ENCODE data around the gene MIER2. TPM values are rescaled to one million over a fixed set of nuclear protein-coding genes. Genes with fewer than 3 reads are reported as not detected.

MIER2 gene
- total and polyA plus RNA-seq, 2 donors (not counting 1 experiment from before 2014, with no cell fraction given) = 10.5 to 19.7 TPM

DNA sequence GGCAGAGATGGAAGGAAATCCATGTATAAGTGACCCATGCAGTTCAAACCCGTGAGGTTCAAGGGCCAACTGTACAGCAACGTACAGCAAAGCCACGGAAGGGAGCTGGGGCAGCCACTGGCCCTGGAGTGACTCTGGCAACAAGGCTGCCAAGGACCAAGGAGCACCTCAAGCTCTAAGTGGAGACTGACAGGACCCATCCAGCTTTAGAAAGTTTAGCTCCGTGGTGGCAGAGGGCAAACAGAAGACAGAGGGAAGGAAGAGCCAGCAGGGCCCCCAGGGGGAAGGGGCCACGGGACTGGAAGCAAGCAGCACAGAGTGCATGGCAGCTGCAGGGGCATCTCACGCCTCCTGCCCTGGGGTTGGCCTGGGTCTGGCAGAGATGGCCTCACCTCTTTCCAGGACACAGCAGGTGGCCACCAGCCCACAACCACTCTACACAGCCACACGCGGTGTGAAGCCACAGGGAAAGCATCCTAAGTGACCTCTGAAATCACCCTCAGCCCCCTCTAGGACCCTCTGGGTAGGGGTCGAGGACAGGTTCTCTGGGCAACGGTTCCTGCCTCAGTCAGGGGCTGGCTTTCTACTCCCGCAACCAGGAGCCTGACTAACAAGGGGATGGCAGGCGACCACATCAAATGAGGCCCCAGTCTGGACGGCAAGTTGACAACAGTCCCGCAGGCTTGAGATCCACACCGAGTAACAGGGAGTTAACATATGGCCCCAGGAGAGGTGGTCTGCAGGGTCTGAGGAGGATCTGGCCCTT, 3.8 kb downstream of the MIER2 start:
- peaks cover 20 to 24% of the 10 kb centered on the region in 2 donors for H3K4me1 ChIP-seq (ENCODE audit: control insufficient read depth in 2 of 2, insufficient read depth in 2 of 2, low read length in 2 of 2)
- H3K9ac ChIP-seq (ENCODE audit: low read length) = no peak overlapping the region
- H2AFZ ChIP-seq (ENCODE audit: insufficient read depth, low read depth, low read length, poor library complexity, severe bottlenecking) = no peak overlapping the region
- ChIA-PET POLR2A (no interaction called here), CTCF (no interaction called here)
- no peak overlapping the region for H3K4me3 ChIP-seq (ENCODE audit: control extremely low read depth in 1 of 5, extremely low read depth in 1 of 5, insufficient read depth in 1 of 5, low read depth in 2 of 5, low read length in 4 of 5)
- peaks cover 46% of the 10 kb centered on the region for H3K79me2 ChIP-seq (ENCODE audit: control insufficient read depth, insufficient read depth, low read length)
- no peak overlapping the region for H3K27ac ChIP-seq (ENCODE audit: low read length in 2 of 2)
- no peak for TF ChIP-seq EZH2 (IDR thresholded peaks at IDR 0.05; ENCODE audit: borderline replicate concordance, insufficient read depth, low read depth, low read length, poor library complexity, severe bottlenecking)
- no peak for TF ChIP-seq CTCF (IDR thresholded peaks at IDR 0.05)
- H3K27me3 ChIP-seq (replicated peaks in 1 of 4; ENCODE audit: control extremely low read depth in 1 of 4, control insufficient read depth in 3 of 4, insufficient read depth in 4 of 4, low read length in 3 of 4) = no peaks in the 10 kb centered on the region
- DNase-seq = no peak
- peaks cover 0 to 1% of the 10 kb centered on the region in 2 experiments for H3K36me3 ChIP-seq (replicated peaks in 1 of 2; ENCODE audit: control extremely low read depth in 1 of 2, control insufficient read depth in 1 of 2, extremely low read depth in 1 of 2, insufficient read depth in 2 of 2, low read length in 1 of 2)
- H4K20me1 ChIP-seq (ENCODE audit: control insufficient read depth, insufficient read depth, low read length, poor library complexity, severe bottlenecking) = peaks cover 26% of the 10 kb centered on the region
- H3K4me3 Mint-ChIP-seq = no peak overlapping the region
- H3K27ac Mint-ChIP-seq = no peak overlapping the region
- WGBS (ENCODE audit: insufficient coverage) = 87% methylated on average over 15 of the region's 15 CpGs
- peaks cover 0 to 9% (median 0%) of the 10 kb centered on the region in 3 donors for H3K9me3 ChIP-seq (ENCODE audit: control extremely low read depth in 1 of 3, control insufficient read depth in 2 of 3, insufficient read depth in 1 of 3, low read length in 2 of 3)
- H3K4me2 ChIP-seq (replicated peaks; ENCODE audit: low read depth, low read length, poor library complexity, severe bottlenecking) = no peak overlapping the region
- H3K4me1 Mint-ChIP-seq = peaks cover 54% of the 10 kb centered on the region
- ATAC-seq (ENCODE audit: low read depth) = no peak
- H3K9me3 Mint-ChIP-seq (ENCODE audit: insufficient read depth) = peaks cover 3% of the 10 kb centered on the region
- no peaks in the 10 kb centered on the region for H3K27me3 Mint-ChIP-seq
- intact Hi-C loops (cut with micrococcal nuclease) = loop anchor here (10.0 kb wide), 1 partner anchor 164 kb away; the partner anchor contains the start of gene TPGS1

DNA sequence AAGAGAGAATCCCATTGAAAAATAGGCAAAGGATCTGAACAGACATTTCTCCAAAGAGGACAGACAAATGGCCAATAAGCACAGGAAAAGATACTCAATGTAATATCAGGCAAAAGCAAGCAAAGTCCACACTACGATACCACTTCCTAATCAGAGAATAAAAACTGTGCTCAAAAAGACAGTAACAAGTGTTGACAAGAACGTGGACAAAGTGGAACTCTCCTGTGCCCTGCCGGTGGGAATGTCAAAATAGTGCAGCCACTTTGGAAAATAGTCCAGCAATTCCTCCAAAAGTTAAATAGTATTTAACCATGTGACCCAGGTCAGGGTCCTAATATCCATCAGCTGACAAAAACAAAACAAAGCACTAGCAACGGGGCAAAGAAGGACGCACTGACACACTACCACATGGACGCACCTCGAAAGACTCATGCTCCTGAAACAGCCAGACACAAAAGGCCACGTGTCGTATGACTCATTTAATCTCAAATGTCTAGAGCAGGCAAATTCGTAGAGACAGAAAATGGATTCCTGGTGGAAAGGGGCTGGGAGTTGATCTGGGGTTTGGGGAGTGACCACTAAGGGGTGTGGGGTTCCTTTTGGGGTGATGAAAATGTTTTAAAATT, 5.2 kb downstream of the MIER2 start:
- H3K9ac ChIP-seq (ENCODE audit: low read length) = no peak overlapping the region
- ChIA-PET CTCF (no interaction called here), POLR2A (no interaction called here)
- H3K9me3 Mint-ChIP-seq (ENCODE audit: insufficient read depth) = peaks cover 3% of the 10 kb centered on the region
- ATAC-seq (ENCODE audit: low read depth) (no peak), DNase-seq (no peak)
- no peak overlapping the region for H3K4me3 Mint-ChIP-seq
- peaks cover 14 to 19% of the 10 kb centered on the region in 2 donors for H3K4me1 ChIP-seq (ENCODE audit: control insufficient read depth in 2 of 2, insufficient read depth in 2 of 2, low read length in 2 of 2)
- no peak for TF ChIP-seq CTCF (IDR thresholded peaks at IDR 0.05)
- TF ChIP-seq EZH2 (IDR thresholded peaks at IDR 0.05; ENCODE audit: borderline replicate concordance, insufficient read depth, low read depth, low read length, poor library complexity, severe bottlenecking) = no peak
- peaks cover 39% of the 10 kb centered on the region for H4K20me1 ChIP-seq (ENCODE audit: control insufficient read depth, insufficient read depth, low read length, poor library complexity, severe bottlenecking)
- WGBS (ENCODE audit: insufficient coverage) = 97% methylated on average over 10 of the region's 10 CpGs
- no peak overlapping the region for H2AFZ ChIP-seq (ENCODE audit: insufficient read depth, low read depth, low read length, poor library complexity, severe bottlenecking)
- no peaks in the 10 kb centered on the region for H3K27me3 Mint-ChIP-seq
- peaks cover 0 to 14% of the 10 kb centered on the region in 2 experiments for H3K36me3 ChIP-seq (replicated peaks in 1 of 2; ENCODE audit: control extremely low read depth in 1 of 2, control insufficient read depth in 1 of 2, extremely low read depth in 1 of 2, insufficient read depth in 2 of 2, low read length in 1 of 2)
- H3K9me3 ChIP-seq (ENCODE audit: control extremely low read depth in 1 of 3, control insufficient read depth in 2 of 3, insufficient read depth in 1 of 3, low read length in 2 of 3) = peaks cover 0 to 2% (median 0%) of the 10 kb centered on the region in 3 donors
- H3K4me1 Mint-ChIP-seq = peaks cover 46% of the 10 kb centered on the region
- H3K27ac ChIP-seq (ENCODE audit: low read length in 2 of 2) = no peak overlapping the region
- H3K4me3 ChIP-seq (ENCODE audit: control extremely low read depth in 1 of 5, extremely low read depth in 1 of 5, insufficient read depth in 1 of 5, low read depth in 2 of 5, low read length in 4 of 5) = no peak overlapping the region
- no peaks in the 10 kb centered on the region for H3K27me3 ChIP-seq (replicated peaks in 1 of 4; ENCODE audit: control extremely low read depth in 1 of 4, control insufficient read depth in 3 of 4, insufficient read depth in 4 of 4, low read length in 3 of 4)
- no peak overlapping the region for H3K4me2 ChIP-seq (replicated peaks; ENCODE audit: low read depth, low read length, poor library complexity, severe bottlenecking)
- H3K79me2 ChIP-seq (ENCODE audit: control insufficient read depth, insufficient read depth, low read length) = peaks cover 61% of the 10 kb centered on the region
- intact Hi-C loops (cut with micrococcal nuclease) = no loop called here
- H3K27ac Mint-ChIP-seq = no peak overlapping the region

All from B cell (primary cell).